Measurements from ENCODE around the gene TARDBP. TPM values are rescaled to one million over a fixed set of nuclear protein-coding genes. Genes with fewer than 3 reads are reported as not detected.

Gene TARDBP
- 186 to 213 TPM (median 210 TPM) in 5 replicates for total RNA-seq (2022; extraction: Qiagen RNA extraction; ENCODE audit: low read depth)

DNA sequence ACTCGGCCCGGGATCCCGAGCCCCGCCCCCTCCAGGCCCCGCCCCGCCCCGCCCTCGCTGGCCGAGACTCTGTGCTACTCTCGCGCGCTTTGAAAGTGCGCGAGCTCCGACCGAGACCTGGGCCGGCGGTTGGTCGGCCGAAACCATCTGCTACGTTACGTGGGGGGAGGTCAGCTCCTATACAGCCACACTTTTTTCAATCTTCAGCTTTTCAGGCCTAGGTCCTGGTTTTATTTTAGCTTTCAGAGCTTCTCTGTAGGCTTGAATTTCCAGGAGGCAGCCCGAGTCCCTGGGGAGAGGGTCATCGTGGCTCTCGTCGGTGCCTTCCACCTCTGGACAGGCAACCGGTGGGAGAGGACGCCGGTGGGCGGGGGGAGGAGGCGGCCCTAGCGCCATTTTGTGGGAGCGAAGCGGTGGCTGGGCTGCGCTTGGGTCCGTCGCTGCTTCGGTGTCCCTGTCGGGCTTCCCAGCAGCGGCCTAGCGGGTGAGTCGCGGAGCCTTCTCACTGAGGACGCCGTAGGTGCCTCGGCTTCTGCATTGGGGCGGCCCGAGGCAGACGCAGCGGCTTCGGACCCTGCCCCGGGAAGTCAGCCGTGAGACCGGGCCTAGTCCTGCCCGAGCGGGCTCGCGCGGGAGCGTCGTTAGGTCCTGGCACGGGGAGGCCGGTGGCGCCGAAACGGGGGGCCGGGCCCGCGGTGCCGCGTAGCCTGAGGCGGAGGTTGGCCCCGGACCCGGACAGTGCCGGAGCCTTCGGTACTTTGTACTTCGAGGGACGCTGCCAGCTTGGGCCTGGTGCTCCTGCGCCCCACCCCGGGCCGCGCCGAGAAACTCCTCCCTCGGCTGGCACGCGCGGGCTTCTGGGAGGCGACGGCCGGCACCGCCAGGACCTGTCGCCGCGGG, at the start of gene TARDBP:
TSS of gene TARDBP (plus strand) at position 395 of the 900 bp plus-strand sequence. CDS start 1,074 bp downstream, outside the sequence.

DNA sequence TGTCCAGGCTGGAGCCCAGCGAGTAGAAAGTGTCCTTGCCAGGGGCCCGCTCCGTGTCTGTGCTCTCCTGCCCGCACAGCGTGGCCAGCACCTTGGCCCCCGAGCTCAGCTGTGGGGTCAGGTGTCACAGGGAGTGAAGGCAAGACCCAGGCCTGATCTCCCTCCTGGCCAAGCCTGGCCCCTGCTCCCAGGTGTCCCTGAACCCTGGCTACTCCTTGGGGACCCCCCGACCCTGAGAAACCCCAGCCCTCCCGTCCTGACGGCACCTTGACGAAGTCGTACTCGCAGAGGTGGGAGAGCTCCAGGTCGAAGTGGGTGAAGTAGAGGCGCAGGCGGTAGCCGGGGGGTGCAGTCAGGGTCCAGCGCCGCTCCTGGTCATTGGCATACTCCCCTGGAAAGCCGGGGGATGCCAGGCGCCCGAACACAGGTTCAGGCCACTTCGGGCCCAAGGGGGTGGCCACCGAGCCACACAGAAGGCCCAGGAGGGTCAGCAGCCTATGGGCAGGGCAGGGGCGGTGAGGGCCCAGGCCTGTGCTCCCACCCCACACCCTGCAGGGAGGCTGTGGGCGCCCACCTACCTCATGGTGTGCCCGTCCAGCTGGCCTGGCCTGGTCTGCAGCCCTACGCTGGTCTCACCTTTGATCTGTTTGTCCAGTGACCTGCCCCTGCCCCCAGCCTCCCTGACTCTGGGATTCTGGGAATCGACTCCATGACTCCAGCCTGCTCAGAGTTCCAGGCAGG, 34.3 kb downstream of the TARDBP start, which contains the start of gene MASP2:
TSS of gene MASP2 (minus strand) at position 615 of the 741 bp plus-strand sequence. CDS start at position 583, 32 bp downstream.

DNA sequence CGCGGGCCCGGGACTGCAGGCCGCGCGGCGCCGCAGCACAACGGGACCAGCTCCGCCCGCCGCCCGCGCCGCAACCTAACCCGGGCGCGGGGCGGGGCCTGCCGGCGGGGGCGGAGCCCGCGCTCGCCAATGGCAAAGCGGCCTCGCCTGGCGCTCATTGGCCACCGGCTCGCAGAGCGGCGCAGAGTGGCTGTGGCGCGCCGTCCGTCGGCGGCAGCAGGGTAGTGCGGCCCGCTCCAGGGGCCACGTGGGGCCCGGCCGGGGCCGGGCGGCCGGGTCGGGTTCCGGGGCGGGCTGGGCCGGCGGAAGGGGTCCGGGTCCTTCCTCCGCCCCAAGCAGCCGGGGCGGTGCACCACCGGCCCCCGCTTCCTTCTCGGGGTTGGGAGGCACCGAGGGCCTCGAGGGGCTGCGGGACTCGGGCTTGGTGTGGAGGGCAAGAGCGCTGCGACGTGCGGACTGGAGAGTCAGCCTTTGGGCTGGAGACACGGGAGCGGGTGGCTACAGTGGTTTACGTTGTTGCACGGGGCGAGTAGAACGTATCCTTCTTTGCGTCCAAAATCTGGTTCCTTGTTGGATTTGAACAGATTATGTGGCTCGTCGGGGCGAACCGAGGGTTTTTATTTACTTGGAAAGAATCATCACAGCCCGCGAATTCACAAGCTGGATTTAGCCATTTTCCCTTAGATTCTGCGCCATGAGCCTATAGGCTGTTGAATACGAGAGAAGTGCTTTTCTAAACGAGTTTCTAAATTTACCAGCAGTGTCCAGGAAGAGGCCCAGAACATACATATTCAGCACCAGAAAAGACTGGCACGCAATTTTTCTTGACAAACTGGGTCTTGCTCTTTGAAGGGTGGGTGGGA, 47.7 kb downstream of the TARDBP start, which contains the start of gene SRM:
TSS of gene SRM (minus strand) at position 51 of the 863 bp plus-strand sequence. CDS start 75 bp downstream, outside the sequence.

Other genes with a start within 250 kb of the TARDBP start
- gene CASZ1, start 216.0 kb upstream of the TARDBP start, total RNA-seq (2022; extraction: Qiagen RNA extraction; ENCODE audit: low read depth), result 1.3 to 2.4 TPM (median 2.1 TPM) in 5 replicates
- gene MASP2, start 34.6 kb downstream of the TARDBP start, total RNA-seq (2022; extraction: Qiagen RNA extraction; ENCODE audit: low read depth), result 0.06 to 0.31 TPM (median 0.09 TPM) in 5 replicates
- gene SRM, start 47.4 kb downstream of the TARDBP start, total RNA-seq (2022; extraction: Qiagen RNA extraction; ENCODE audit: low read depth), result 140 to 231 TPM (median 195 TPM) in 5 replicates
- gene EXOSC10, start 87.2 kb downstream of the TARDBP start, total RNA-seq (2022; extraction: Qiagen RNA extraction; ENCODE audit: low read depth), result 37.2 to 40.8 TPM (median 38.1 TPM) in 5 replicates
- not detected in 5 replicates for gene ANGPTL7, start 176.7 kb downstream of the TARDBP start, total RNA-seq (2022; extraction: Qiagen RNA extraction; ENCODE audit: low read depth)
- gene MTOR, start 249.9 kb downstream of the TARDBP start, total RNA-seq (2022; extraction: Qiagen RNA extraction; ENCODE audit: low read depth), result 12.1 to 17.0 TPM (median 15.2 TPM) in 5 replicates

Data from A549 treated with DMSO at 1 μM for 4 hours (cell line).